ACC112 (cell line): ENCODE measurements around the gene EPHB1.
"Not testable (repeated sequence)": the region's sequence is repeated elsewhere in the genome, so short reads cannot be mapped to it uniquely, and the experiment has no call there.

Source experiments
- H2AFZ ChIP-seq: fragments of 200-600 bp; sonication (generic); one replicate; pipeline ENCODE4 v1.6.0; 2017; ENCODE audit warnings: antibody characterized with exemption, low read length; ENCODE audit not compliant: unreplicated experiment
- H3K27ac ChIP-seq: fragments of 200-600 bp; sonication (generic); 2 replicates; pipeline ENCODE4 v1.5.1; 2014; ENCODE audit warnings: low read depth, mild to moderate bottlenecking, antibody characterized with exemption, low read length, moderate library complexity
- H3K27me3 ChIP-seq: fragments of 200-600 bp; sonication (generic); 2 replicates; pipeline ENCODE4 v1.6.1; 2014; ENCODE audit warnings: mild to moderate bottlenecking, antibody characterized with exemption, low read length, moderate library complexity, mixed read lengths; ENCODE audit not compliant: insufficient read depth
- H3K36me3 ChIP-seq: fragments of 200-600 bp; sonication (generic); 2 replicates; pipeline ENCODE4 v1.6.1; 2016; ENCODE audit warnings: mild to moderate bottlenecking, antibody characterized with exemption, low read length, moderate library complexity, mixed read lengths; ENCODE audit not compliant: insufficient read depth
- H3K4me1 ChIP-seq: fragments of 200-600 bp; sonication (generic); one replicate; pipeline ENCODE4 v1.6.1; 2016; ENCODE audit warnings: low read length, mixed read lengths; ENCODE audit not compliant: insufficient read depth, unreplicated experiment, control insufficient read depth
- H3K4me3 ChIP-seq: fragments of 200-600 bp; sonication (generic); 2 replicates; pipeline ENCODE4 v1.5.1; 2014; ENCODE audit warnings: mild to moderate bottlenecking, low read depth, low read length
- H3K79me2 ChIP-seq: fragments of 200-600 bp; sonication (generic); one replicate; pipeline ENCODE4 v1.6.0; 2016; ENCODE audit warnings: low read length; ENCODE audit not compliant: control insufficient read depth, unreplicated experiment, insufficient read depth

The EPHB1 gene

GRCh38 chr3:135091946-135092345, 296.9 kb downstream of the EPHB1 start:
- Histone ChIP-seq H3K36me3 (no peaks in the 10 kb centered on the region), H3K4me1 (no peaks in the 10 kb centered on the region), H2AFZ (no peak overlapping the region), H3K4me3 (no peak overlapping the region), H3K79me2 (no peaks in the 10 kb centered on the region), H3K27ac (no peak overlapping the region), H3K27me3 (no peaks in the 10 kb centered on the region)

- Histone ChIP-seq H2AFZ (no peak overlapping the region), H3K36me3 (no peaks in the 10 kb centered on the region), H3K27me3 (no peaks in the 10 kb centered on the region), H3K27ac (no peak overlapping the region), H3K4me1 (no peaks in the 10 kb centered on the region), H3K4me3 (no peak overlapping the region), H3K79me2 (no peaks in the 10 kb centered on the region)
These were observed 298.1 kb downstream of the EPHB1 start for GRCh38 chr3:135093121-135093520.

- no peaks in the 10 kb centered on the region for H3K27me3 ChIP-seq
- H3K79me2 ChIP-seq, result no peaks in the 10 kb centered on the region
- no peak overlapping the region for H2AFZ ChIP-seq
- H3K4me3 ChIP-seq, result no peak overlapping the region
- H3K4me1 ChIP-seq, result no peaks in the 10 kb centered on the region
- H3K27ac ChIP-seq, result no peak overlapping the region
- H3K36me3 ChIP-seq, result no peaks in the 10 kb centered on the region
These were observed 302.4 kb downstream of the EPHB1 start for GRCh38 chr3:135097276-135097946.

- Histone ChIP-seq H3K27me3 (no peaks in the 10 kb centered on the region), H3K4me3 (no peak overlapping the region), H2AFZ (no peak overlapping the region), H3K27ac (no peak overlapping the region), H3K36me3 (no peaks in the 10 kb centered on the region), H3K4me1 (no peaks in the 10 kb centered on the region), H3K79me2 (no peaks in the 10 kb centered on the region)
These were observed 304.8 kb downstream of the EPHB1 start for GRCh38 chr3:135099734-135100355.

GRCh38 chr3:135100366-135100765, 305.3 kb downstream of the EPHB1 start:
- H3K79me2 ChIP-seq, result no peaks in the 10 kb centered on the region
- H3K27ac ChIP-seq, result no peak overlapping the region
- no peaks in the 10 kb centered on the region for H3K4me1 ChIP-seq
- H3K36me3 ChIP-seq, result no peaks in the 10 kb centered on the region
- H3K27me3 ChIP-seq, result no peaks in the 10 kb centered on the region
- no peak overlapping the region for H2AFZ ChIP-seq
- no peak overlapping the region for H3K4me3 ChIP-seq

GRCh38 chr3:135103917-135104316, 308.9 kb downstream of the EPHB1 start:
- Histone ChIP-seq H2AFZ (no peak overlapping the region), H3K27me3 (no peaks in the 10 kb centered on the region), H3K36me3 (no peaks in the 10 kb centered on the region), H3K4me1 (no peaks in the 10 kb centered on the region), H3K79me2 (no peaks in the 10 kb centered on the region), H3K27ac (no peak overlapping the region), H3K4me3 (no peak overlapping the region)

GRCh38 chr3:135106445-135106844, 311.4 kb downstream of the EPHB1 start:
- Histone ChIP-seq H3K4me3 (no peak overlapping the region), H3K27me3 (no peaks in the 10 kb centered on the region), H3K27ac (no peak overlapping the region), H3K4me1 (no peaks in the 10 kb centered on the region), H3K36me3 (no peaks in the 10 kb centered on the region), H2AFZ (no peak overlapping the region), H3K79me2 (no peaks in the 10 kb centered on the region)

GRCh38 chr3:135107043-135107442, 312.0 kb downstream of the EPHB1 start:
- H2AFZ ChIP-seq, result no peak overlapping the region
- H3K4me3 ChIP-seq, result no peak overlapping the region
- no peak overlapping the region for H3K27ac ChIP-seq
- no peaks in the 10 kb centered on the region for H3K79me2 ChIP-seq
- H3K4me1 ChIP-seq, result no peaks in the 10 kb centered on the region
- no peaks in the 10 kb centered on the region for H3K27me3 ChIP-seq
- H3K36me3 ChIP-seq, result no peaks in the 10 kb centered on the region

- no peak overlapping the region for H3K4me3 ChIP-seq
- H3K27me3 ChIP-seq, result no peaks in the 10 kb centered on the region
- H3K36me3 ChIP-seq, result no peaks in the 10 kb centered on the region
- H3K4me1 ChIP-seq, result no peaks in the 10 kb centered on the region
- H3K27ac ChIP-seq, result no peak overlapping the region
- H3K79me2 ChIP-seq, result no peaks in the 10 kb centered on the region
- no peak overlapping the region for H2AFZ ChIP-seq
These were observed 314.6 kb downstream of the EPHB1 start for GRCh38 chr3:135109681-135110080.

GRCh38 chr3:135114551-135114950, 319.5 kb downstream of the EPHB1 start:
- H3K4me3 ChIP-seq, H3K79me2 ChIP-seq, H2AFZ ChIP-seq, H3K27me3 ChIP-seq, H3K27ac ChIP-seq, H3K36me3 ChIP-seq, H3K4me1 ChIP-seq: not testable (repeated sequence)

- Histone ChIP-seq H3K36me3 (no peaks in the 10 kb centered on the region), H3K79me2 (no peaks in the 10 kb centered on the region), H3K4me1 (no peaks in the 10 kb centered on the region), H3K27ac (no peak overlapping the region), H3K27me3 (no peaks in the 10 kb centered on the region), H3K4me3 (no peak overlapping the region), H2AFZ (no peak overlapping the region)
These were observed 322.9 kb downstream of the EPHB1 start for GRCh38 chr3:135117977-135118376.
